Erythroblast (primary cell): Measurements from ENCODE around the gene SCN5A.

Experiments
- GATA1 ChIP-seq: IDR thresholded peaks from 2 replicates; pipeline ENCODE4 v1.6.1; 2011; ENCODE audit warnings: low read depth, mild to moderate bottlenecking, control low read depth, low read length, moderate library complexity
- POLR2A ChIP-seq: IDR thresholded peaks from 2 replicates; pipeline ENCODE4 v1.6.1; 2011; ENCODE audit warnings: mild to moderate bottlenecking, low read length

- TF ChIP-seq POLR2A (no peak), GATA1 (no peak)
Observed at GRCh38 chr3:38549957-38550840, 99.3 kb downstream of the SCN5A start.
